ENCODE results near the gene ABTB1. TPM values are rescaled to one million over a fixed set of nuclear protein-coding genes. Genes with fewer than 3 reads are reported as not detected.

ABTB1 gene
- total RNA-seq, 1 donor = 8.2 TPM

DNA sequence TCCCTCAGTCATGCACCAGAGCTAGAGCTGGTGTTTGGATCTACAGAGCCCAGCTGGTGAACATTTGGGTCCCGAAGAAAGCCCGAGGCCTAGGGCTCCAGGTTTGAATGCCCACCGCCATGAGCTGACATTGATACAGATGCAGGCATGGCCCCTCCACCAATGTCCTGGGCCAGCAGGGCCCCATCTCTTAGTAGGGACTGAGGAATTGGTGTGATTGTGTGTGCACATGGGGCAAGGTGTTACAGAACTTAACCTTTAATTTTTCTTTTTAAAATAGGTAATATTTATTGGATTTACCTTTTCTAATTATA is 32.8 kb upstream of the ABTB1 start:
- no peak overlapping the region for H3K4me3 ChIP-seq (ENCODE audit: low read depth, low read length)
- TF ChIP-seq, protein P1, sequence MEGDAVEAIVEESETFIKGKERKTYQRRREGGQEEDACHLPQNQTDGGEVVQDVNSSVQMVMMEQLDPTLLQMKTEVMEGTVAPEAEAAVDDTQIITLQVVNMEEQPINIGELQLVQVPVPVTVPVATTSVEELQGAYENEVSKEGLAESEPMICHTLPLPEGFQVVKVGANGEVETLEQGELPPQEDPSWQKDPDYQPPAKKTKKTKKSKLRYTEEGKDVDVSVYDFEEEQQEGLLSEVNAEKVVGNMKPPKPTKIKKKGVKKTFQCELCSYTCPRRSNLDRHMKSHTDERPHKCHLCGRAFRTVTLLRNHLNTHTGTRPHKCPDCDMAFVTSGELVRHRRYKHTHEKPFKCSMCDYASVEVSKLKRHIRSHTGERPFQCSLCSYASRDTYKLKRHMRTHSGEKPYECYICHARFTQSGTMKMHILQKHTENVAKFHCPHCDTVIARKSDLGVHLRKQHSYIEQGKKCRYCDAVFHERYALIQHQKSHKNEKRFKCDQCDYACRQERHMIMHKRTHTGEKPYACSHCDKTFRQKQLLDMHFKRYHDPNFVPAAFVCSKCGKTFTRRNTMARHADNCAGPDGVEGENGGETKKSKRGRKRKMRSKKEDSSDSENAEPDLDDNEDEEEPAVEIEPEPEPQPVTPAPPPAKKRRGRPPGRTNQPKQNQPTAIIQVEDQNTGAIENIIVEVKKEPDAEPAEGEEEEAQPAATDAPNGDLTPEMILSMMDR (IDR thresholded peaks at IDR 0.05; ENCODE audit: insufficient read depth, low read length) = no peak
- no peak for DNase-seq (ENCODE audit: low read depth)

DNA sequence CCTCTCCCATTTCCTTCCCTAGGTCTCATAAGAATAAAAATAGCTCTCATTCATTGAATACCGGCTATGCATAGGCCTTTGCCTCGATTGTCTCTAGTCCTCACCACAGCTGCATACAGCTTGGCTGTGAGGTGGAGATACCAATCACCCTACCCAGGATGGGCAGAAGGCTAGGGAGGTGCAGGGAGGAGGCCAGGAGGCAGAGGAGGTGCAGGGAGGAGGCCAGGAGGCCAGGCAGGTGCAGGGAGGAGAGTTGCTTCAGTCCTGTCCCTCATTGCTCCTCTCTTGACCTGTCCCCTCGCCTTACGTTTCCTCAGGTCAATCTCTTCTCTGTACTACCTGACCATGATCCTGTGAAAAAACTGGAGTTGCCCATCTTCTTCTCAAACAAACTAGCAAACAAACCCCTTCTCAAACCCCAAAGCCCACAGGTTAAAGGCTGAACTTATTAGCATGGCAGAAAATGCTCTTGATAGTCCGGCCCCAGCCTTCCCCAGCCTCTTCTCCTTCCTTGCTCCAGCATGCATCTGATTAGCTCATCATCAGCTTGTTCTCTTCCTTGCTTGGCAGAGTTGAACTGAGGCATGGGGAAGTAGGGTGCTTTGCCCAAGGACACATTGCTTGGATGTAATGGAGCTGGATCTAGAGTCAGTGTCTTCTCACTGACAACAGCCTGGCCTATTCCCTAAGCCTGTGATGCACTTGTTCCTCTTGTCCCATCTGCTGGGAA is 27.9 kb upstream of the ABTB1 start:
- DNase-seq (ENCODE audit: low read depth) = no peak
- TF ChIP-seq, protein P1 (IDR thresholded peaks at IDR 0.05; ENCODE audit: insufficient read depth, low read length) = no peak
- H3K4me3 ChIP-seq (ENCODE audit: low read depth, low read length) = no peak overlapping the region

DNA sequence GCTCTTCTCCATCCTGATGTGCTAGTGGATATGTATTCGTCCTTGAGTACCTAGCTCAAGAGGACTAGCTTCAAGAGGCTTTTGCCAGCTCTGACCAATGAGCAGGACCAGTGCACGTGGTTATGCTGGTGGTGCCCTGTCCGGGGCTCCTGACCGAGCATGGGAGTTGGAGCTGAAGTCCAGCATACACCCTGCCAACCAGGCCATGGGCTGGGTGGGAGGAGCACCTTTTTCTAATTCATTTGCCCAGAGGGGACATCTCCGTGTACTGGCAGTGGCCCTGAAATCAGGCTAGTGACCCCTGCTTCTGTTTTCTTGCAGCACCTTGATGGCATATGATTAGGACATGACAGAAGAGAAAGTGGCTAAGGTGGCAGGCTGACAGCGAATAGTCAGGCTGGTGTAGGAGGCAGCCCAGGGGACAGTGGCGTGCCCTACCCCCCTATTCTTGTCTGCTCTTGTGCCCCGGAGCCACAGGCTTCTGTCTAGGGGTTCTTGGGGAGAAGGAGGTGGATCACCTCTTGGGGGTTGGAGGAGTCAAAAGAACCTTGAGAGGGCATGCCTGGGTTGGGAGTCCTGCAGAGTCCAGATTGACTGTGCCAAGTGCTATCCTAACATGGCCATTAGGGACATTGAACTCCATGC is 27.3 kb upstream of the ABTB1 start:
- TF ChIP-seq, protein P1 (IDR thresholded peaks at IDR 0.05; ENCODE audit: insufficient read depth, low read length) = no peak
- no peak overlapping the region for H3K4me3 ChIP-seq (ENCODE audit: low read depth, low read length)
- DNase-seq (ENCODE audit: low read depth) = no peak

DNA sequence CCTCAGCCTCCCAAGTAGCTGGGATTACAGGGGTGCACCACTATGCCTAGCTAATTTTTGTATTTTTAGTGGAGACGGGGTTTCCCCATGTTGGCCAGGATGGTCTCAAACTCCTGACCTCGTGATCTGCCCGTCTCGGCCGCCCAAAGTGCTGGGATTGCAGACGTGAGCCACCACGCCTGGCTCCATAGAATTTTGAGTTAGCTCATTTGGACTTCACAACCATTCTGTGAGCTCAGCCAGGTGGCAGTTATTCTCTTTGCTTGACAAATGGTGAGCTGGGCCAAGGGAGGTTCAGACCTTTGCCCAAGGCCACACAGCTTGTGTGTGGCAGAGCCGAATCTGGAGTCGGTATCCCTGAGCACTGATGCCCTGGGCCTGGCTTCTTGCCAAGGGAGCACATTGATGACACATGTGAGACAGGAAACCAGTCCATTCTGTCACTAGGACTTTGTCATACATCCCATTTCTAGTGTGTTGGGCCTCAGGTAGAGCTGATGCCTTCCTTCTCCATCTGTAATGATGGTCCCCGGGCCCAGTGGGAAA is 26.2 kb upstream of the ABTB1 start:
- TF ChIP-seq, protein P1 (IDR thresholded peaks at IDR 0.05; ENCODE audit: insufficient read depth, low read length) = no peak
- DNase-seq (ENCODE audit: low read depth) = no peak

DNA sequence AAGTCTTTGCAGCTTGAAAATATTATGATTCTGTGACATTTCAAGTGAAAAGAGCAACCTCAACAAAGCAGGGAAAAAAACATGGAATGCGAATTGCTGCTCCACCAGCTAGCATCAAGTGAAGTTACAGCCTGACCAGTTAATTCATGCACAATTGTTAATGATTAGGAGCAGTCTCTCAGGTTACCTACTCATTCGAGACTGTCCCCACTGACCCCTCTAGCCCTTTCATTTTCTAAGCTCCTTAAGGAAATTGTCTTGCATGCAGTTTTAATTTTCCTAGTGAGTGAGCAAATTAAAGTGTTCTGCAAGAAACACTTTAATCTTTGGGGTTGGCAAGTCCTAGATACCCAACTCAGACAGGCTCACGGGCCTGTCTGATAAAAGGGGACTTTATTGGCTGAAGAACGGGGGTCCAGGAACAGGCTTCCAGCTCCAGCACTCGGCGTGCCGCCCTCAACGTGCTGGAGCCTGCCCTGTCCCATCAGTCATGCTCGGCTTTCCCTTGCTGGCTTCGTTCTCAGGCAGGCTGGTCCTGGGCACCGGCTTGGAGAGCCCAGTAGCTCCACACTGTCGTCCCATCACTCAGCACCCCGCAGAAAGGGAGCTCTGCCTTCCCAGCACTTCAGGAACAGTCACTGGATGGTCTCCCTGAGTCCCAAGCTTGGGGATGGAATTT is 25.4 kb upstream of the ABTB1 start:
- no peak for DNase-seq (ENCODE audit: low read depth)
- H3K4me3 ChIP-seq (ENCODE audit: low read depth, low read length) = no peak overlapping the region
- TF ChIP-seq, protein P1 (IDR thresholded peaks at IDR 0.05; ENCODE audit: insufficient read depth, low read length) = no peak

More for the DNA sequence above, 26.2 kb upstream of the ABTB1 start:
- H3K4me3 ChIP-seq (ENCODE audit: low read depth, low read length) = no peak overlapping the region

DNA sequence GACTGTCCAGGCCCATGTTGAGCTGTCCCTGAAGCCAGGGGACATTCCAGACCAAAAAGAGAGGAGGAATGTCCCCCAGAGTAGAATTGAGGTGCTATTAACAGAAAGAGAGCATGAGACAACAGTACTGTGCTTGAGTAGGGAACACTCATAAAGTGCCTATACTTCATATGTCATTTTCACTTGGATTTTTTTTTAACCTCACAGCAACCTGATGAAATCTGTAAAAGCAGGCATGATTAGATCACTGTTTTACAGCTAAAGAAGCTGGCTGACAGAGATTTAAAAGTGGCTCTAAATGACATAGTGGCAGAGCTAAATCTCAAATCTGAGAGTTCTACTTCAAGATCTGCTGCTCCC is 24.9 kb upstream of the ABTB1 start:
- TF ChIP-seq, protein P1 (IDR thresholded peaks at IDR 0.05; ENCODE audit: insufficient read depth, low read length) = no peak
- H3K4me3 ChIP-seq (ENCODE audit: low read depth, low read length) = no peak overlapping the region
- no peak for DNase-seq (ENCODE audit: low read depth)

All from fibroblast of the aortic adventitia (primary cell).